Measurements from ENCODE around the gene RNF44.

GRCh38 chr5:176533390-176533789, 3.8 kb downstream of the RNF44 start:
- no peak for TF ChIP-seq CHD1 (IDR thresholded peaks at IDR 0.05; ENCODE audit: low read depth, low read length)
- TF ChIP-seq CTCF (conservative IDR thresholded peaks at IDR 0.05; ENCODE audit: low read depth, low read length), result no peak
- TF ChIP-seq POLR2A (IDR thresholded peaks at IDR 0.05; ENCODE audit: low read depth, low read length), result no peak
- TF ChIP-seq RCOR1 (IDR thresholded peaks at IDR 0.05; ENCODE audit: insufficient replicate concordance, low read length), result no peak
- TF ChIP-seq RFX5 (IDR thresholded peaks at IDR 0.05; ENCODE audit: low read depth, low read length), result no peak
- TF ChIP-seq RAD21 (IDR thresholded peaks at IDR 0.05; ENCODE audit: low read length), result no peak
- TF ChIP-seq MAZ (IDR thresholded peaks at IDR 0.05; ENCODE audit: borderline replicate concordance, low read depth, low read length), result no peak
- TF ChIP-seq MAFK (IDR thresholded peaks at IDR 0.05; ENCODE audit: low read depth, low read length), result no peak

Measured in IMR-90 (cell line).